CD4-positive, CD25-positive, alpha-beta regulatory T cell (primary cell): ENCODE data around the gene RSPH4A. TPM values are rescaled to one million over a fixed set of nuclear protein-coding genes. Genes with fewer than 3 reads are reported as not detected.

Source experiments
- ATAC-seq, 2 donors: fragments of 150-1000 bp; cut with Tn5 transposase; one replicate each; pipeline ENCODE4 v1.10.0; 2021; ENCODE audit warnings: low read depth in 2 of 2, moderate number of reproducible peaks in 2 of 2, moderate library complexity in 1 of 2
- DNase-seq, 3 donors: peaks; one replicate each; pipeline versions ENCODE4 v3.0.0 to v3.0.0-alpha.2; 2012 to 2022; ENCODE audit warnings: mixed read lengths in 1 of 3
- H3K27ac ChIP-seq: one replicate; pipeline ENCODE4 v1.7.0; 2013; ENCODE audit warnings: mild to moderate bottlenecking, low read length; ENCODE audit not compliant: insufficient read depth, poor library complexity, severe bottlenecking
- H3K27me3 ChIP-seq: one replicate; pipeline ENCODE4 v1.7.0; 2013; ENCODE audit warnings: low read length; ENCODE audit not compliant: control insufficient read depth, insufficient read depth
- H3K36me3 ChIP-seq: one replicate; pipeline ENCODE4 v1.7.0; 2013; ENCODE audit warnings: mild to moderate bottlenecking, low read length, moderate library complexity; ENCODE audit not compliant: control insufficient read depth, insufficient read depth
- H3K4me1 ChIP-seq: 2 replicates; pipeline ENCODE4 v1.7.0; 2013; ENCODE audit warnings: mild to moderate bottlenecking, low read length; ENCODE audit not compliant: insufficient read depth, control insufficient read depth, poor library complexity, severe bottlenecking
- H3K4me3 ChIP-seq: one replicate; pipeline ENCODE4 v1.7.0; 2013; ENCODE audit warnings: low read depth, mild to moderate bottlenecking, low read length, moderate library complexity
- H3K9me3 ChIP-seq, 2 experiments: 1 replicate in 1 of 2; 2 replicates in 1 of 2; pipeline ENCODE4 v1.7.0; 2013; ENCODE audit warnings: low read length in 2 of 2, mild to moderate bottlenecking in 1 of 2, moderate library complexity in 1 of 2; ENCODE audit not compliant: control insufficient read depth in 2 of 2
- H3K27ac Mint-ChIP-seq, 3 donors: one replicate each; pipeline ENCODE4 v1.8.0; 2020 to 2022; ENCODE audit warnings: mild to moderate bottlenecking in 3 of 3, mixed read lengths in 3 of 3, moderate library complexity in 2 of 3
- H3K27me3 Mint-ChIP-seq: one replicate; pipeline ENCODE4 v1.8.0; 2022; ENCODE audit warnings: mild to moderate bottlenecking, mixed read lengths
- H3K36me3 Mint-ChIP-seq: one replicate; pipeline ENCODE4 v1.8.0; 2020; ENCODE audit warnings: mixed read lengths
- H3K4me1 Mint-ChIP-seq, 4 donors: one replicate each; pipeline ENCODE4 v1.8.0; 2020 to 2022; ENCODE audit warnings: mixed read lengths in 4 of 4, mild to moderate bottlenecking in 1 of 4
- H3K4me3 Mint-ChIP-seq, 4 donors: one replicate each; pipeline ENCODE4 v1.8.0; 2020 to 2022; ENCODE audit warnings: mild to moderate bottlenecking in 4 of 4, mixed read lengths in 4 of 4, moderate library complexity in 3 of 4
- H3K9me3 Mint-ChIP-seq, 7 donors: one replicate each; pipeline ENCODE4 v1.8.0; 2020 to 2022; ENCODE audit warnings: mixed read lengths in 7 of 7, mild to moderate bottlenecking in 3 of 7, moderate library complexity in 2 of 7
- polyA plus RNA-seq, 4 donors: library from polyadenylated mRNA; unstranded; fragments of 300-500 nt; fragmentation: Illumina TruSeq; gene quantifications; one replicate each; pipeline ENCODE4 v1.2.3, GENCODE V29; 2021
- total RNA-seq: library from RNA; stranded (reverse); gene quantifications from one replicate; pipeline ENCODE4 v1.2.3, GENCODE V29; 2022

RSPH4A gene
- total RNA-seq: 0.52 TPM
- polyA plus RNA-seq: under 1 TPM in 1 of 4 donors, not detected in 3; 0.08 TPM

DNA sequence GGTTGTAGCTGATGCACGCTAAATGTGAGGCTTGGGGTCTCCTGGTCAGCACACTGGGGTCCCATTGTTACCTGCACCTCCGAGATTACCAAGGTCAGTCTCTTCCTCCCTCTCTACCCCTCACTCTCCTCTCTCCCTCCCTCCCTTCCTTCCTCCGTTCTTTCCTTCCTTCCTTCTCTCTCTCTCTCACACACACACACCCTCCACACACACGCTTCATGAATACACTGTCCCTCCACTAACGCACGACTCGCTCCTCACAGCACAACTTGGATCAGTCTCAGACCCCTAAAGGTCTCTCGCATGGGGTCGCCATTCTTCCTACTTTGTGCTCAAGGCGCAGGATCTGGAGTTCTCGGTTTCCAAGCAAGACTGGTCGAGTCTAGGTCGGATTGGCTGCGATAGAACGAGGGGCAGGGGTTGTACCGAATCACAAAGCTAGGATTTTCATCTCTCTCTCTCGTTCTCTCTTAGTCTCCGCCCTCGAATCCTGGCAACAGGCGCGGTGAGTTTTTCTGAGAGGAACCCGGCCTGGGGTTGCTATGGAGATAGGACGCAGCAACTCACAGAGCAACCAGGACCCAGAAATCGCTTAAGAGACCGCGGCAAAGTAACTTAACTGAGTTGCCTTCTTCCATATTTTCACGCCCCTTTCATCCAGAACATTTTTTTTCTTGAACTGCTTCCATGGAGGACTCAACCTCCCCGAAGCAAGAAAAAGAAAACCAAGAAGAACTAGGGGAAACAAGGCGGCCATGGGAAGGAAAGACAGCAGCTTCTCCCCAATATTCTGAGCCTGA lies at the start of gene RSPH4A:
Gene RSPH4A (plus strand): TSS at position 543 of the 800 bp plus-strand sequence. CDS start 145 bp downstream, at position 688.
- H3K27me3 ChIP-seq: peaks cover 3% of the 10 kb centered on the region
- no peaks in the 10 kb centered on the region for H3K36me3 ChIP-seq
- peaks cover 0 to 18% (median 11%) of the 10 kb centered on the region in 4 donors for H3K4me1 Mint-ChIP-seq
- peaks cover 0 to 3% (median 0%) of the 10 kb centered on the region in 7 donors for H3K9me3 Mint-ChIP-seq
- H3K27me3 Mint-ChIP-seq: peaks cover 7% of the 10 kb centered on the region
- DNase-seq: peak; percentile 10 to 83 (median 49)
- H3K4me3 ChIP-seq: peak within 1 kb of the TSS; percentile 74
- ATAC-seq: peak; percentile 63 to 82
- peaks cover 13% of the 10 kb centered on the region for H3K4me1 ChIP-seq
- H3K36me3 Mint-ChIP-seq: peaks cover 1% of the 10 kb centered on the region
- H3K27ac ChIP-seq: no peak within 1 kb of the TSS
- no peaks in the 10 kb centered on the region for H3K9me3 ChIP-seq
- peak within 1 kb of the TSS; percentile 55 to 86 (median 78) for H3K4me3 Mint-ChIP-seq
- H3K27ac Mint-ChIP-seq: peak within 1 kb of the TSS in 2 of 3 donors; percentile 49 to 55

DNA sequence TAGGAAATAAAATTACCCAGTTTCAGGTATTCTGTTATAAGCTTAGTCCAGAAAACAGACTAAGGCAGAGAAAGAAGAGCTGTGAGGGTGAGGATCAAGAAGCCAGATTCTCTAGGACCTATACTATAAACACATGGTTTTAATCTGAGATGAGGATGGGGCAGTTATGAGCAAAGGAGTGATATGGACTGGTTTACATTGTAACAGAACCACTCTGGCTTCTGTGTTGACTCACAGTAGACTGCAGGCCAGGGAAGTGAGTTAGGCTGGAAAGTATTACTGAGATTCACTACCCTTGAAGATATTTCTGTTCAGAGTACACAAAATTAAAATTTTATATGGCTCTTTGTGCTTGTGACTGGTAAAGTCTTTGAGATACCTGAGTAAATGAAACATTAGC lies 48.2 kb upstream of the RSPH4A start:
- Mint-ChIP-seq H3K36me3 (no peaks in the 10 kb centered on the region), H3K4me3 (no peak overlapping the region), H3K9me3 (no peaks in the 10 kb centered on the region), H3K4me1 (peaks cover 15 to 34% (median 26%) of the 10 kb centered on the region in 4 donors), H3K27me3 (peaks cover 30% of the 10 kb centered on the region), H3K27ac (peak overlapping the region in 2 of 3 donors; percentile 32 to 54)
- Histone ChIP-seq H3K27ac (no peak overlapping the region), H3K27me3 (peaks cover 8% of the 10 kb centered on the region), H3K4me1 (peaks cover 25% of the 10 kb centered on the region), H3K9me3 (no peaks in the 10 kb centered on the region), H3K4me3 (no peak overlapping the region), H3K36me3 (no peaks in the 10 kb centered on the region)
- no peak for ATAC-seq
- no peak for DNase-seq

DNA sequence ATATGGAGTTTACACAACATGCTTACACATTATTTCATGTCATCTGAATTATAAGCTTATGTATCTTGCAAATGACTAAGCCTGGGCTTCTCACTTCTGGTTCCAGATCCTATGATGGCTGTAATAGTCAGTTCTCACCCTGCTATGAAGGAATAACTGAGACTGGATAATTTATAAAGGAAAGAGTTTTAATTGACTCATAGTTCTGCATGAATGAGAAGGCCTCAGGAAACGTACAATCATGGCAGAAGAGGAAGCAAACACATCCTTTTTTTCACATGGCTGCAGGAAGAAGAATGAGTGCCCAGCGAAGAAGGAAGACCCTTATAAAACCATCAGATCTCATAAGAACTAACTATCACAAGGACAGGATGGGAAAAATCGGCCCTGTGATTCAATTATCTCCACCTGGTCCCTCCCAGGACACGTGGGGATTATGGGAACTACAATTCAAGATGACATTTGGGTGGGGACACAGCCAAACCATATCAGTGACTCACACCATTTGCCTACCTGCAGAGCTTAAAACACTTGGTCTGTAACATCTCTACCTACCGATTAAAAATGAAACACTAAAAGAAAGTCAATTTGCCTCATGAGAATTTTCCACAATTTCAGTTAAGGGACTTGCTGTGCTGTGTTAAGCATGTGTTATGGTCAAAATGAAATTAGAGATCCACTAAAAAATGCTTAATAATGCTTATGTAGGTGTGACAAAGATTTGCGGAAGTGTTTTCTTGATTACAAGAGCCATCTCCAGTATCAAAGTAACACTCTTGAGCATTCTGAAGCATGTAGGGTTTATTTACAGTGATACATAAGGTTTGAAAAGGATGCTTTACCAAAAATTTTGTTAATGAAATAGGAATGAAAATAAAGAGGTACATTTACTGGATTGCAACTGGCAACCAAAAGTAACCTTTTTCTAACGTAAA lies 47.2 kb upstream of the RSPH4A start:
- Mint-ChIP-seq H3K27ac (peak overlapping the region in 1 of 3 donors; percentile 98), H3K4me3 (peak overlapping the region in 3 of 4 donors; percentile 15 to 98 (median 94)), H3K27me3 (peaks cover 25% of the 10 kb centered on the region), H3K36me3 (peaks cover 2% of the 10 kb centered on the region), H3K4me1 (peaks cover 22 to 44% (median 33%) of the 10 kb centered on the region in 4 donors), H3K9me3 (no peaks in the 10 kb centered on the region)
- DNase-seq: no peak
- no peak for ATAC-seq
- H3K9me3 ChIP-seq: no peaks in the 10 kb centered on the region
- H3K36me3 ChIP-seq: no peaks in the 10 kb centered on the region
- no peak overlapping the region for H3K27ac ChIP-seq
- H3K27me3 ChIP-seq: peaks cover 8% of the 10 kb centered on the region
- H3K4me3 ChIP-seq: peak overlapping the region; percentile 91
- peaks cover 28% of the 10 kb centered on the region for H3K4me1 ChIP-seq

DNA sequence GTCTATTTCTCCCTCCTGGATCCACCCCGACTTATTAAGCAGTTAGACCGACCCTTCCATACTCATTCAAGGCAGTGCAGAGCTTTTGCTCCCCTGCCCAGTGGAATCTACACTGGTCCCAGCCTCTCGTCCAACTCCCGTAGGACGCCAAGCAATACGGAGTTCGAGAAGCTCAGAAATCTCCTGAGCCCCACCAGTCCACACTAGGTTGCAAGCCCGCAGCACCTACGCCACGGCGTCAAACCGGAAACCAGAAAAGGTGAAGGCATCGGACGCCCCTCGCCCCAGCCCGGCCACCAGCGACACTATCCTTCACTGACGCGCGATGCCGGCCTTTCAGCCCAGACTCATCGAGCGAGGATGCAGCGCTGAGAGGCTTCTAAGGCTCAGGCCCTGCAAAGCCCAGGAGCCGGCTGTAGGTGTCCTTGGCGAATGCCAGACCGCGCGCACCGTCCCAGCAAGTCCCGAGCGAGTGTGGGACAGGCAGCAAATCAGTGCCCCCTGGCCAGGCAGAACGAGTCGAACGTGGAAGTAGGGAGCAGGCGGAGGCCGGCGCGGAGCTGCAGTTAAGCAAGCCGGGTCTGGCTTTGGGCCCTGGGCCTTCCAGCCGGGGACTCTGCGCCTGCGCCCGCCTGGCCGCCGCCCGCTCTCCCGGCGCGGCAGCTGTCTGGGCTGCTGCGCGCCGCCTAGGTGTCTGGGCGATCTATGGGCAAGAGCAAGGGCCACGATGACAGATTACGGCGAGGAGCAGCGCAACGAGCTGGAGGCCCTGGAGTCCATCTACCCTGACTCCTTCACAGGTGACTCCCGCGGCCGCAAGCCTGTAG lies 45.2 kb upstream of the RSPH4A start, which contains the start of gene RWDD1:
Gene RWDD1 (plus strand): TSS at position 649 of the 827 bp plus-strand sequence. CDS start 79 bp downstream, at position 728.
- H3K4me1 Mint-ChIP-seq: peaks cover 28 to 56% (median 37%) of the 10 kb centered on the region in 4 donors
- peak within 1 kb of the TSS; percentile 94 to 98 (median 98) for H3K4me3 Mint-ChIP-seq
- H3K36me3 Mint-ChIP-seq: peaks cover 13% of the 10 kb centered on the region
- H3K4me1 ChIP-seq: peaks cover 24% of the 10 kb centered on the region
- H3K27me3 Mint-ChIP-seq: peaks cover 7% of the 10 kb centered on the region
- no peaks in the 10 kb centered on the region for H3K27me3 ChIP-seq
- peak within 1 kb of the TSS; percentile 98 to 100 (median 99) for H3K27ac Mint-ChIP-seq
- peak within 1 kb of the TSS; percentile 97 for H3K4me3 ChIP-seq
- peak within 1 kb of the TSS; percentile 95 for H3K27ac ChIP-seq
- no peaks in the 10 kb centered on the region for H3K9me3 Mint-ChIP-seq
- DNase-seq: peak; percentile 97 to 99 (median 99)
- peak; percentile 96 to 97 for ATAC-seq
- H3K9me3 ChIP-seq: no peaks in the 10 kb centered on the region
- peaks cover 7% of the 10 kb centered on the region for H3K36me3 ChIP-seq

DNA sequence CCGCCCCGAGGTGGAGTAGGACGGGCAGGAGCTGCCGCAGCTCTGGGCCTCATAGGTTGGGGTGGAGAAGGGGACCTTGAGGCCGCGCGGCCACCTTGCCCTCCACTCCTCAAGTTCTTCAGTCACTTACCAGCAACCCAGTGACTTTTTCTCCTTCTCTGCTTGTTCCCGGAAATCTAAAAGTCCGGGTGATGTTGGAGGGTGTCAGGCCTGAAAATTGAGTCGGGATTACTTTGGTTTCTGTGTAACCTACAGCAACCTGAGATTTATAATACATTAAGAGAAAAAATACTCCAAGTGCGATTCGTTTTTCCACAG lies 44.6 kb upstream of the RSPH4A start:
- Mint-ChIP-seq H3K9me3 (no peaks in the 10 kb centered on the region), H3K36me3 (peaks cover 18% of the 10 kb centered on the region), H3K27ac (peak overlapping the region; percentile 98 to 100 (median 99)), H3K4me3 (peak overlapping the region; percentile 94 to 98 (median 98)), H3K27me3 (peaks cover 5% of the 10 kb centered on the region), H3K4me1 (peaks cover 28 to 62% (median 40%) of the 10 kb centered on the region in 4 donors)
- no peak for ATAC-seq
- Histone ChIP-seq H3K9me3 (no peaks in the 10 kb centered on the region), H3K36me3 (peaks cover 12% of the 10 kb centered on the region), H3K27me3 (no peaks in the 10 kb centered on the region), H3K27ac (peak overlapping the region; percentile 95), H3K4me1 (peaks cover 24% of the 10 kb centered on the region), H3K4me3 (peak overlapping the region; percentile 97)
- DNase-seq: no peak

DNA sequence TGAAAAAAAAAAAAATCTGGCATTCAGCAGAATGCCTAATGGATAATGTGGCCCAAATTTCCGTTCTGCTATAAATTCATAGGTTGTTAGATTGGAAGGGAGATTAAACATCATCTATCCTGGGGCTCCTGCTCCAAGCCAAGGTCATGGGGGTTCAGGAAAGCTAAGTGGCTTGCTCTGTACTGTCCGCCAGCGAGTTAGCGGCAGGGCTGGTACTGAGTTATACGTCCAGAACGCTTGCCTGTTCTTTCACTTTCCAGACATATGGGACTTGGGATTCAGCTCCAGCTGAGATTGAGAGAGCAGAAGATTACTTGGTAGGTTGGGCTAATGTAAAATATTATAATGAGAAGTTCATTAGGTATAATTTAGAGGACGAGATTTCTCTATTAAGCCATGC lies 44.1 kb upstream of the RSPH4A start:
- DNase-seq: peak in 1 of 3 donors; percentile 27
- Mint-ChIP-seq H3K9me3 (no peaks in the 10 kb centered on the region), H3K4me1 (peaks cover 28 to 65% (median 42%) of the 10 kb centered on the region in 4 donors), H3K4me3 (peak overlapping the region; percentile 94 to 98 (median 98)), H3K27ac (peak overlapping the region; percentile 98 to 100 (median 99)), H3K36me3 (peaks cover 21% of the 10 kb centered on the region), H3K27me3 (peaks cover 5% of the 10 kb centered on the region)
- Histone ChIP-seq H3K4me3 (peak overlapping the region; percentile 97), H3K36me3 (peaks cover 15% of the 10 kb centered on the region), H3K4me1 (peaks cover 24% of the 10 kb centered on the region), H3K27ac (peak overlapping the region; percentile 95), H3K27me3 (no peaks in the 10 kb centered on the region), H3K9me3 (no peaks in the 10 kb centered on the region)
- ATAC-seq: no peak

DNA sequence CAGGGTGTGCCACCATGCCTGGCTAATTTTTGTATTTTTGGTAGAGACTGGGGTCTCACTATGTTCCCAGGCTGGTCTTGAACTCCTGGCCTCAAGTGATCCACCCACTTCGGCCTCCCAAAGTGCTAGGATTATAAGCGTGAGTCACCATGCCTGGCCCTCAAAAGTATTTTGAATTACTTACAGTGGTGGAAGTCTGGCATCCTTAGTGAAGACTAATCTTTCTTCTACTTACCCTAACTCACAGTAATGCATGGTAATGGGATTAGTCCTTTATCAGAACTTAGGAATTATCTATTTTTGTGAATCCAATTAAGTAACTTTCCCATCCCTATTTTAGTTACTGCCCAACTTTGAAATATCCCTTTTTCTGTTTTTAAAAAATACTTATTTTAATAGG lies 41.1 kb upstream of the RSPH4A start:
- no peak for DNase-seq
- ATAC-seq: no peak
- no peaks in the 10 kb centered on the region for H3K27me3 ChIP-seq
- Mint-ChIP-seq H3K27ac (no peak overlapping the region), H3K9me3 (no peaks in the 10 kb centered on the region), H3K27me3 (no peaks in the 10 kb centered on the region), H3K4me1 (peaks cover 38 to 80% (median 58%) of the 10 kb centered on the region in 4 donors), H3K36me3 (peaks cover 41% of the 10 kb centered on the region), H3K4me3 (no peak overlapping the region)
- H3K4me3 ChIP-seq: no peak overlapping the region
- H3K4me1 ChIP-seq: peaks cover 18% of the 10 kb centered on the region
- peaks cover 25% of the 10 kb centered on the region for H3K36me3 ChIP-seq
- no peak overlapping the region for H3K27ac ChIP-seq
- no peaks in the 10 kb centered on the region for H3K9me3 ChIP-seq
